H7 (cell line): ENCODE results near the gene SLC7A8. TPM values are rescaled to one million over a fixed set of nuclear protein-coding genes. Genes with fewer than 3 reads are reported as not detected.
"Not testable (repeated sequence)": the region's sequence is repeated elsewhere in the genome, so short reads cannot be mapped to it uniquely, and the experiment has no call there.

Experiments used
- DNase-seq: peaks from one replicate; pipeline ENCODE4 v3.0.0; 2012
- H3K27me3 ChIP-seq: 2 replicates; pipeline ENCODE4 v1.6.0; 2011; ENCODE audit warnings: mild to moderate bottlenecking, low read length; ENCODE audit not compliant: control insufficient read depth, insufficient read depth
- H3K36me3 ChIP-seq: replicated peaks from 2 replicates; pipeline ENCODE4 v1.5.1; 2011; ENCODE audit warnings: low read length; ENCODE audit not compliant: control insufficient read depth, insufficient read depth
- H3K4me3 ChIP-seq: 2 replicates; pipeline ENCODE4 v1.5.1; 2011; ENCODE audit warnings: low read depth, mild to moderate bottlenecking, control low read depth, low read length, moderate library complexity; ENCODE audit not compliant: insufficient read depth
- total RNA-seq: library from RNA; depleted of rRNA; stranded (reverse); fragments of >200 nt; shearing (Covaris generic); gene quantifications from 2 replicates; pipeline ENCODE4 v1.2.3, GENCODE V29; 2014; rRNA removed

The SLC7A8 gene
- total RNA-seq = 66.7 and 79.1 TPM in 2 replicates

GRCh38 chr14:23183479-23183878, at the start of gene SLC7A8:
TSS of gene SLC7A8 (minus strand) at chr14:23183660. CDS start at chr14:23182914, 746 bp downstream.
- Histone ChIP-seq H3K36me3 (no peaks in the 10 kb centered on the region), H3K4me3 (peak within 1 kb of the TSS; percentile 48), H3K27me3 (no peaks in the 10 kb centered on the region)
- peak; percentile 77 for DNase-seq

- H3K4me3 ChIP-seq, DNase-seq, H3K27me3 ChIP-seq, H3K36me3 ChIP-seq: not testable (repeated sequence)
Measured at GRCh38 chr14:23232241-23232808, 48.9 kb upstream of the SLC7A8 start.

GRCh38 chr14:23228812-23229211, 45.4 kb upstream of the SLC7A8 start:
- Histone ChIP-seq H3K4me3 (no peak overlapping the region), H3K27me3 (no peaks in the 10 kb centered on the region), H3K36me3 (no peaks in the 10 kb centered on the region)
- DNase-seq = no peak

- no peaks in the 10 kb centered on the region for H3K36me3 ChIP-seq
- no peak for DNase-seq
- H3K27me3 ChIP-seq = no peaks in the 10 kb centered on the region
- no peak overlapping the region for H3K4me3 ChIP-seq
Measured at GRCh38 chr14:23227566-23227965, 44.1 kb upstream of the SLC7A8 start.

- not testable (repeated sequence) for H3K27me3 ChIP-seq, H3K36me3 ChIP-seq, H3K4me3 ChIP-seq, DNase-seq
Measured at GRCh38 chr14:23224958-23225357, 41.5 kb upstream of the SLC7A8 start.

GRCh38 chr14:23219075-23219474, 35.6 kb upstream of the SLC7A8 start:
- no peak for DNase-seq
- Histone ChIP-seq H3K36me3 (no peaks in the 10 kb centered on the region), H3K4me3 (no peak overlapping the region)

GRCh38 chr14:23217032-23218020, 33.9 kb upstream of the SLC7A8 start:
- H3K4me3 ChIP-seq = no peak overlapping the region
- no peaks in the 10 kb centered on the region for H3K27me3 ChIP-seq
- no peak for DNase-seq
- H3K36me3 ChIP-seq = no peaks in the 10 kb centered on the region

More at GRCh38 chr14:23219075-23219474, 35.6 kb upstream of the SLC7A8 start:
- no peaks in the 10 kb centered on the region for H3K27me3 ChIP-seq

GRCh38 chr14:23215421-23215820, 32.0 kb upstream of the SLC7A8 start:
- no peak overlapping the region for H3K4me3 ChIP-seq
- DNase-seq = no peak
- H3K27me3 ChIP-seq = no peaks in the 10 kb centered on the region
- no peaks in the 10 kb centered on the region for H3K36me3 ChIP-seq

- no peak overlapping the region for H3K4me3 ChIP-seq
- no peaks in the 10 kb centered on the region for H3K36me3 ChIP-seq
- no peak for DNase-seq
- H3K27me3 ChIP-seq = no peaks in the 10 kb centered on the region
Measured at GRCh38 chr14:23209651-23210423, 26.4 kb upstream of the SLC7A8 start.

- Histone ChIP-seq H3K27me3 (no peaks in the 10 kb centered on the region), H3K4me3 (no peak overlapping the region), H3K36me3 (no peaks in the 10 kb centered on the region)
- no peak for DNase-seq
Measured at GRCh38 chr14:23208324-23208723, 24.9 kb upstream of the SLC7A8 start.

- H3K27me3 ChIP-seq = no peaks in the 10 kb centered on the region
- no peak overlapping the region for H3K4me3 ChIP-seq
- no peak for DNase-seq
- H3K36me3 ChIP-seq = no peaks in the 10 kb centered on the region
Measured at GRCh38 chr14:23207146-23207540, 23.7 kb upstream of the SLC7A8 start.

GRCh38 chr14:23206422-23207145, 23.1 kb upstream of the SLC7A8 start:
- no peak overlapping the region for H3K4me3 ChIP-seq
- H3K27me3 ChIP-seq = no peaks in the 10 kb centered on the region
- no peak for DNase-seq
- no peaks in the 10 kb centered on the region for H3K36me3 ChIP-seq

GRCh38 chr14:23202001-23202400, 18.5 kb upstream of the SLC7A8 start:
- no peak for DNase-seq
- no peak overlapping the region for H3K4me3 ChIP-seq
- H3K36me3 ChIP-seq = no peaks in the 10 kb centered on the region
- H3K27me3 ChIP-seq = no peaks in the 10 kb centered on the region

GRCh38 chr14:23199141-23199540, 15.7 kb upstream of the SLC7A8 start:
- H3K4me3 ChIP-seq, DNase-seq, H3K36me3 ChIP-seq, H3K27me3 ChIP-seq: not testable (repeated sequence)
